ENCODE measurements around the gene MAML2. TPM values are rescaled to one million over a fixed set of nuclear protein-coding genes. Genes with fewer than 3 reads are reported as not detected.

MAML2 gene
- total RNA-seq, 3 donors from 2014 or later (not counting 1 experiment from before 2014, with no cell fraction given): 14.2 to 20.5 (median 16.1) TPM

GRCh38 chr11:96130061-96130620 lies 212.9 kb downstream of the MAML2 start:
- no peak overlapping the region for H3K4me3 ChIP-seq (ENCODE audit: low read length)
- no peak overlapping the region for H3K27ac ChIP-seq (ENCODE audit: low read length)
- intact Hi-C loops (cut with micrococcal nuclease): no loop called here
- no peaks in the 10 kb centered on the region for H3K9me3 ChIP-seq (ENCODE audit: control insufficient read depth, insufficient read depth, low read length)
- ATAC-seq (no peak), DNase-seq (no peak)
- no peaks in the 10 kb centered on the region for H3K36me3 ChIP-seq (ENCODE audit: control insufficient read depth, insufficient read depth, low read length)
- Mint-ChIP-seq H3K27me3 (ENCODE audit: low read depth in 2 of 2) (no peaks in the 10 kb centered on the region), H3K4me3 (no peak overlapping the region), H3K36me3 (no peaks in the 10 kb centered on the region), H3K4me1 (peaks cover 18 to 19% of the 10 kb centered on the region in 2 donors), H3K27ac (no peak overlapping the region), H3K9me3 (no peaks in the 10 kb centered on the region)
- WGBS (ENCODE audit: insufficient coverage): 100% methylated on average over 1 of the region's 2 CpGs
- H3K27me3 ChIP-seq (ENCODE audit: control insufficient read depth, insufficient read depth, low read length): no peaks in the 10 kb centered on the region
- peaks cover 2% of the 10 kb centered on the region for H3K4me1 ChIP-seq (ENCODE audit: control insufficient read depth, insufficient read depth, low read length)
- no peak for TF ChIP-seq CTCF (IDR thresholded peaks at IDR 0.05)

- intact Hi-C loops (cut with micrococcal nuclease): no loop called here
- Histone ChIP-seq H3K4me1 (ENCODE audit: control insufficient read depth, insufficient read depth, low read length) (peaks cover 16% of the 10 kb centered on the region), H3K4me3 (ENCODE audit: low read length) (no peak overlapping the region), H3K27me3 (ENCODE audit: control insufficient read depth, insufficient read depth, low read length) (no peaks in the 10 kb centered on the region), H3K9me3 (ENCODE audit: control insufficient read depth, insufficient read depth, low read length) (no peaks in the 10 kb centered on the region), H3K27ac (ENCODE audit: low read length) (no peak overlapping the region), H3K36me3 (ENCODE audit: control insufficient read depth, insufficient read depth, low read length) (no peaks in the 10 kb centered on the region)
- no peak for DNase-seq
- Mint-ChIP-seq H3K9me3 (no peaks in the 10 kb centered on the region), H3K36me3 (no peaks in the 10 kb centered on the region), H3K4me3 (no peak overlapping the region), H3K4me1 (peaks cover 22 to 24% of the 10 kb centered on the region in 2 donors), H3K27ac (no peak overlapping the region), H3K27me3 (ENCODE audit: low read depth in 2 of 2) (no peaks in the 10 kb centered on the region)
- WGBS (ENCODE audit: insufficient coverage): 73% methylated on average over 2 of the region's 2 CpGs
- TF ChIP-seq CTCF (IDR thresholded peaks at IDR 0.05): no peak
- ATAC-seq: no peak
Measured at GRCh38 chr11:96127596-96127959, 215.4 kb downstream of the MAML2 start.

- 67% methylated on average over 3 of the region's 4 CpGs for WGBS (ENCODE audit: insufficient coverage)
- Mint-ChIP-seq H3K9me3 (no peaks in the 10 kb centered on the region), H3K27me3 (ENCODE audit: low read depth in 2 of 2) (no peaks in the 10 kb centered on the region), H3K4me3 (no peak overlapping the region), H3K27ac (no peak overlapping the region), H3K4me1 (peaks cover 22 to 24% of the 10 kb centered on the region in 2 donors), H3K36me3 (no peaks in the 10 kb centered on the region)
- intact Hi-C loops (cut with micrococcal nuclease): no loop called here
- no peak for ATAC-seq
- Histone ChIP-seq H3K27me3 (ENCODE audit: control insufficient read depth, insufficient read depth, low read length) (no peaks in the 10 kb centered on the region), H3K4me1 (ENCODE audit: control insufficient read depth, insufficient read depth, low read length) (peaks cover 16% of the 10 kb centered on the region), H3K9me3 (ENCODE audit: control insufficient read depth, insufficient read depth, low read length) (no peaks in the 10 kb centered on the region), H3K4me3 (ENCODE audit: low read length) (no peak overlapping the region), H3K27ac (ENCODE audit: low read length) (no peak overlapping the region), H3K36me3 (ENCODE audit: control insufficient read depth, insufficient read depth, low read length) (no peaks in the 10 kb centered on the region)
- no peak for TF ChIP-seq CTCF (IDR thresholded peaks at IDR 0.05)
- DNase-seq: no peak
Measured at GRCh38 chr11:96126917-96127595, 215.9 kb downstream of the MAML2 start.

GRCh38 chr11:96125400-96125799 lies 217.6 kb downstream of the MAML2 start:
- Mint-ChIP-seq H3K27me3 (ENCODE audit: low read depth in 2 of 2) (no peaks in the 10 kb centered on the region), H3K4me3 (no peak overlapping the region), H3K27ac (no peak overlapping the region), H3K4me1 (peaks cover 22 to 24% of the 10 kb centered on the region in 2 donors), H3K9me3 (no peaks in the 10 kb centered on the region), H3K36me3 (no peaks in the 10 kb centered on the region)
- no peak for TF ChIP-seq CTCF (IDR thresholded peaks at IDR 0.05)
- intact Hi-C loops (cut with micrococcal nuclease): no loop called here
- H3K27ac ChIP-seq (ENCODE audit: low read length): no peak overlapping the region
- no peak for ATAC-seq
- no peak for DNase-seq
- H3K4me3 ChIP-seq (ENCODE audit: low read length): no peak overlapping the region
- H3K36me3 ChIP-seq (ENCODE audit: control insufficient read depth, insufficient read depth, low read length): no peaks in the 10 kb centered on the region
- H3K9me3 ChIP-seq (ENCODE audit: control insufficient read depth, insufficient read depth, low read length): no peaks in the 10 kb centered on the region
- 97% methylated on average over 7 of the region's 7 CpGs for WGBS (ENCODE audit: insufficient coverage)
- H3K27me3 ChIP-seq (ENCODE audit: control insufficient read depth, insufficient read depth, low read length): no peaks in the 10 kb centered on the region
- H3K4me1 ChIP-seq (ENCODE audit: control insufficient read depth, insufficient read depth, low read length): peaks cover 16% of the 10 kb centered on the region
